HG03103 (cell line): ENCODE measurements around the gene AXL.
A peak's percentile ranks its signal among the peaks of the same experiment; 100 is the strongest.

Experiments used
- ATAC-seq: cut with Tn5 transposase; IDR thresholded peaks from one replicate; pipeline ENCODE4 v1.9.1; 2021; ENCODE audit warnings: low read depth; ENCODE audit not compliant: unreplicated experiment

Gene AXL

GRCh38 chr19:41233748-41234240 lies 14.8 kb downstream of the AXL start:
- no peak for ATAC-seq

DNA sequence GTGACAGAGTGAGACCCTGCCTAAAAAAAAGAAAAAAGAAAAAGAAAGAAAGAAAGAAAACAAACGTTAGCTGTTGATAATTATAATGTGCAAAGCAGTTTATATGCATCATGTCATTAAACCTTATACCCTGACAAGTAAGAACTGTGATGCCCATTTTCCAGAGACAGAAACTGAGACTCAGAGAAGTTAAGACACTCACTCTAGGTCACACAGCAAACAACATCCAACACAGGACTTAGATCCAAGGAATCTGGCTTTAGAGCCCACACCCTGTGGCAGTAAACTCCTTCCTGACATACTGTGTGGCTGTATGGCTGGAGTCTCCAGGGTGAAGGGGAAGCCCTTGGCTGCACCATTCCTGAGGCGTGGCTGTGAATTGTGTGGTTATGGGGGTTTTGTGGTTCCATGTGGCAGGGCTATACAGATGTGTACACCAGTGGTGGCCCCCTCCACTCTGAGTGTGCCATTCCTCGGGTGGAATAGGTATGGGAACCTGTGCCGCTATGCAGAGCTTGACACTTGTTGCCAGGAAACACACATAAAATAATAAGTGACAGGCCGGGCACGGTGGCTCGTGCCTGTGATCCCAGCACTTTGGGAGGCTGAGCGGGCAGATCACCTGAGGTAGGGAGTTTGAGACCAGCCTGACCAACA lies 15.6 kb downstream of the AXL start:
- ATAC-seq = no peak

GRCh38 chr19:41235480-41235879 lies 16.5 kb downstream of the AXL start:
- no peak for ATAC-seq

- no peak for ATAC-seq
These were observed 19.2 kb downstream of the AXL start for GRCh38 chr19:41238244-41238643.

GRCh38 chr19:41239363-41239762 lies 20.3 kb downstream of the AXL start:
- no peak for ATAC-seq

DNA sequence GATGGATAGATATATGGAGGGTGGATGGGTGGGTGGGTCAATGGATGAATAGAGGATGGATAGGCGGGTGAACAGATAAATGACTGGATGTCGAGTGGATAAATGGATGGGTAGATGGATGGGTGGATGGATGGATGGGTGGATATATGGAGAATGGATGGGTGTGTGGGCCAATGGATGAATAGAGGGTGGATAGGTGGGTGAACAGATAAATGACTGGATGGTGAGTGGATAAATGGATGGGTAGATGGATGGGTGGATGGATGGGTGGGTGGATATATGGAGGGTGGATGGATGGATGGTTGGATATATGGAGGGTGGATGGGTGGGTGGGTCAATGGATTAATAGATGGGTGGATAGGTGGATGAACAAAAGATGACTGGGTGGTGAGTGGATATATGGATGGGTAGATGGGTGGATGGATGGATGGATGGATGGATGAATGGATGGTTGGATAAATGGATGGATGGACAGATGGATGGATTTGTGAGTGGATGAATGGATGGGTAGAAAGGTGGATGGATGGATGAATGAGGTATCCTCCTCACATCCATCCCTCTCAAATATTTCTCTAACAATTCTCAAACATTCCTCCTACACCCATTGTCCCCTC lies 21.0 kb downstream of the AXL start:
- no peak for ATAC-seq

DNA sequence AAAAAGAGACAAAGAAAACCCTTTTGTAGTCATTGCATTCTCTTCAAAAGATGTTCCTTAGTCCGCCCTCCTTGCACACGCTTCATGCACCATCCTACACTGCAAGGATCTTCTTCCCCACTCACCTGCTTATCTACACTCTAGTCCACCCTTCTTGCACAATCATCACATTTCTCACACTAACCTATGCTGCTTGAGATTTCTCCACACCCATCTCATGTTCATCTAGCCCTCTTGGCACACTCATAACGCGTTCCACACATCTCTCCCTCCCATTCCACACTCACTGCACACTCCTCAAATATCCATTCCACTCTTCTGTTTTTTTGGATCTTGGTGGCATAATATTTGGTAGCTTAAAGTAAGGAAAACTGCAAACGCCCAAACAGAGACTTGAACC lies 22.8 kb downstream of the AXL start:
- ATAC-seq = no peak

- no peak for ATAC-seq
These were observed 25.1 kb downstream of the AXL start for GRCh38 chr19:41244117-41244516.

DNA sequence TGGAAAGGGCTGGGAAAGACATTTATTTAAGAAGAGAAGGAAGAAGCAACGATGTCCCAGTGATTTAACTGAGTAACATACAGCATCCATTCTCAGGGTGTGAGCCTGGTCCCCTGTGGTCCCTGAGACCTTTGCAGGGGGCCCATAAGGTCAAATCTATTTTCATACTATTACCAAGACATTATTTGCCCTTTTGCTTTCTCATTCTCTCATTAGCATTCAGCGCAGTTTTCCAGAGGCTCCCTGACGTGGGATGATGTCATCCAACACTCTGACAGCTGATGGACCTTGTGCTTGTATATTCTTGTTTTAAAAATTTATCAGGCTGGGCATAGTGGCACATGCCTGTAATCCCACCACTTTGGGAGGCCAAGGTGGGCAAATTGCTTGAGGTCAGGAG lies 26.8 kb downstream of the AXL start:
- ATAC-seq = no peak

DNA sequence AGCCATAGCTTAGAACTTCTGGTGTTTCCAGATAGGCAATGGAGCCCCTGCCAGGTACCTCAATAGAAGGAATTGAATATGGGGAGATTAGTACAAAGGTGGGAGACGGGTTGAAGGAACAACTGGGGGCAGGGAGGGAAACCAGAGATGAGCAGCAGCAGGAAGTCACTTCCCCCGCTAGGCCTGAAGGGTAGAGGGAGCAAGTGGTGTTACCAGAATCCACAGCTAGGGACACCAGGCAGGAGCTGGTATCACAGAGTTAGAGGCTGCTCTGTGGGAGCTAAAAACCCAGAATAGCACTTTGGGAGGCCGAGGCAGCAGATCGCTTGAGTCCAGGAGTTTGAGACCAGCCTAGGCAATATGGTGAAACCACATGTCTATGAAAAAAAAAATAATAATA lies 29.9 kb downstream of the AXL start:
- ATAC-seq = no peak

GRCh38 chr19:41249707-41250423 lies 30.8 kb downstream of the AXL start:
- no peak for ATAC-seq

DNA sequence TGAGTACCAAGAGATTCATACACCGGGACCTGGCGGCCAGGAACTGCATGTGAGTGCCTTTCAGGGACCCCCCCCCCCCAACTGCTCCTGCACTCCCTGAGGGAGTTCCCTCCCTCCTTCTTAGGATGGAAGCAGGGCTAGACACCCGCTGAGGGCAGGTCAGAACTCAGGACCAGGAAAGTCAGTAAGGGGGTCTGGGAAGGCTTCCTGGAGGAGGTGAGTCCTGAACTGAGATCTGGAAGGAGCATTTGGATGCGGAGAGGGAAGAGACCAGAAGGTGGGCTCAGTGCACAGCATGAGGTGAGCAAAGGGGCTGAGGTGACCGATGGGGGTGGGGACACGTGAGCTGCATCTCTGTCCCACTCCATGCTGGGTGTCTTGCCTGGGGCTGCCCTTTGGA lies 34.6 kb downstream of the AXL start:
- no peak for ATAC-seq

- no peak for ATAC-seq
These were observed 36.1 kb downstream of the AXL start for GRCh38 chr19:41255171-41255570.

GRCh38 chr19:41261474-41262190 lies 42.6 kb downstream of the AXL start:
- no peak for ATAC-seq

- ATAC-seq = no peak
These were observed 44.2 kb downstream of the AXL start for GRCh38 chr19:41263042-41263849.

- ATAC-seq = peak; percentile 56
These were observed 45.0 kb downstream of the AXL start, which contains the start of gene HNRNPUL1 for GRCh38 chr19:41263850-41264580. TSS of gene HNRNPUL1 (plus strand) at chr19:41264372. CDS start at chr19:41264504, 132 bp downstream.

GRCh38 chr19:41264581-41265394 lies 45.8 kb downstream of the AXL start:
- ATAC-seq = no peak

DNA sequence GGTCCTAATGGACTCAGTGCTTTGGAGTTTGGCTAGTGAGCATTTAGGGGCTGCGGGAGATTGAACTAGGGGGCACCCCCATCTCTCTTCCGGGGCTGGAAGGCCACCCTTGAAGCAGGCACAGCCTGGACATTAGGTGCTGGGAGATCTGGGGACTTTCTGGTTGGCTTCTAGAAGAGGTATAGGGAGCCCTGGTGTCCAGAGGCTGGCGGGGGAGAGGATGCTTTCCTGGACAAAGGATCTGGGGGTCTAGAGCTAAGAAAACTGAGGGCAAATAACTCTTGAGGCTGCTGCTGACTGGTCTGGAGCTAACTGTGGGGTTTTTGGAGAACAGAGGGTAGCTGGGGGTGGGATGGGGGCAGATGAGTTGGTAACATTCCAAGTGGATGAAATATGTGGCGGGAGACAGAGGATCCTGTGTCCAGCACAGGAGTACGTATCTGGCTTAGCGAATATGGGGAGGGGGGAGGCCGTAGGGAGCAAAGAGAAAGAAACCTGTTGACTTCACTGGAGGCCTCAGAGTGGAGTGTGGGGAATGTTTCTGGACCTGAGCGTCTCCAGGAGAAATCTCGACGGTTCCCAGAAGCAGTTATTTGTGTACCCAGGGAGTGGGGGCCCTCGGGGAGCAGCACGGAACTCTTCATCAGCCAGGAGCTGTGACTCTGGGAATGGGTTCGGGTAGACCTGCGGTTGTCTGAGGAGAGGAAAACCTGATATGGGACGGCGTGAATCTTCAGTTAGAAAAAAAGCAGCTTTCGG lies 46.6 kb downstream of the AXL start:
- ATAC-seq = no peak
